NCI-H226 (cell line): Measurements from ENCODE around the gene SYNPR.

ENCODE experiments used
- DNase-seq: peaks from one replicate; pipeline ENCODE4 v3.0.0-alpha.2; 2015

SYNPR gene

GRCh38 chr3:63386568-63386967 is 108.5 kb downstream of the SYNPR start:
- DNase-seq = no peak

GRCh38 chr3:63387568-63387967 is 109.5 kb downstream of the SYNPR start:
- DNase-seq = no peak

GRCh38 chr3:63390710-63391230 is 112.7 kb downstream of the SYNPR start:
- DNase-seq = no peak

- no peak for DNase-seq
Observed at GRCh38 chr3:63395960-63396359, 117.9 kb downstream of the SYNPR start.

- no peak for DNase-seq
Observed at GRCh38 chr3:63400246-63400860, 122.2 kb downstream of the SYNPR start.

GRCh38 chr3:63405882-63406281 is 127.8 kb downstream of the SYNPR start:
- no peak for DNase-seq

GRCh38 chr3:63413523-63413922 is 135.4 kb downstream of the SYNPR start:
- no peak for DNase-seq

GRCh38 chr3:63414607-63415006 is 136.5 kb downstream of the SYNPR start:
- no peak for DNase-seq

GRCh38 chr3:63429905-63430304 is 151.8 kb downstream of the SYNPR start:
- no peak for DNase-seq

GRCh38 chr3:63430875-63431274 is 152.8 kb downstream of the SYNPR start:
- no peak for DNase-seq

- DNase-seq = no peak
Observed at GRCh38 chr3:63437858-63438257, 159.8 kb downstream of the SYNPR start.

GRCh38 chr3:63438826-63439371 is 160.8 kb downstream of the SYNPR start:
- DNase-seq = no peak

- DNase-seq = no peak
Observed at GRCh38 chr3:63441262-63441661, 163.2 kb downstream of the SYNPR start.

GRCh38 chr3:63442918-63443317 is 164.8 kb downstream of the SYNPR start:
- DNase-seq = no peak

- DNase-seq = peak; percentile 27
Observed at GRCh38 chr3:63450023-63450422, 171.9 kb downstream of the SYNPR start.

- DNase-seq = no peak
Observed at GRCh38 chr3:63450634-63451363, 172.7 kb downstream of the SYNPR start.

GRCh38 chr3:63456901-63457300 is 178.8 kb downstream of the SYNPR start:
- no peak for DNase-seq

- no peak for DNase-seq
Observed at GRCh38 chr3:63458405-63458804, 180.3 kb downstream of the SYNPR start.

GRCh38 chr3:63462732-63463131 is 184.6 kb downstream of the SYNPR start:
- DNase-seq = no peak

GRCh38 chr3:63467392-63467791 is 189.3 kb downstream of the SYNPR start:
- no peak for DNase-seq

GRCh38 chr3:63470745-63471144 is 192.6 kb downstream of the SYNPR start:
- DNase-seq = no peak

- DNase-seq = no peak
Observed at GRCh38 chr3:63471781-63472180, 193.7 kb downstream of the SYNPR start.

GRCh38 chr3:63473641-63474166 is 195.6 kb downstream of the SYNPR start:
- no peak for DNase-seq
